GM19193 (cell line): ENCODE results near the gene TMPRSS12.

Experiments used
- POLR2A ChIP-seq: IDR thresholded peaks from 4 replicates; pipeline ENCODE4 v1.6.1; 2011; ENCODE audit not compliant: insufficient read depth, insufficient read length; ENCODE audit errors: extremely low read depth

The TMPRSS12 gene

GRCh38 chr12:50842637-50843493, at the start of gene TMPRSS12:
Gene TMPRSS12 (plus strand): TSS chr12:50842926. CDS start chr12:50842965, 39 bp downstream.
- no peak for TF ChIP-seq POLR2A

- no peak for TF ChIP-seq POLR2A
These were observed 42.8 kb upstream of the TMPRSS12 start for GRCh38 chr12:50799908-50800307.

GRCh38 chr12:50803230-50803875, 39.4 kb upstream of the TMPRSS12 start:
- TF ChIP-seq POLR2A, result no peak

GRCh38 chr12:50806176-50806575, 36.5 kb upstream of the TMPRSS12 start:
- no peak for TF ChIP-seq POLR2A

GRCh38 chr12:50820177-50820576, 22.5 kb upstream of the TMPRSS12 start:
- TF ChIP-seq POLR2A, result no peak

GRCh38 chr12:50822082-50822481, 20.6 kb upstream of the TMPRSS12 start:
- no peak for TF ChIP-seq POLR2A

- TF ChIP-seq POLR2A, result no peak
These were observed 17.8 kb upstream of the TMPRSS12 start for GRCh38 chr12:50824914-50825313.

GRCh38 chr12:50825372-50825838, 17.3 kb upstream of the TMPRSS12 start:
- TF ChIP-seq POLR2A, result no peak

GRCh38 chr12:50828121-50828520, 14.6 kb upstream of the TMPRSS12 start:
- TF ChIP-seq POLR2A, result no peak

GRCh38 chr12:50828886-50829285, 13.8 kb upstream of the TMPRSS12 start:
- TF ChIP-seq POLR2A, result no peak

GRCh38 chr12:50839042-50839441, 3.7 kb upstream of the TMPRSS12 start:
- no peak for TF ChIP-seq POLR2A

- no peak for TF ChIP-seq POLR2A
These were observed 1.8 kb upstream of the TMPRSS12 start for GRCh38 chr12:50840809-50841487.

GRCh38 chr12:50841716-50842531, 802 bp upstream of the TMPRSS12 start:
- TF ChIP-seq POLR2A, result no peak

GRCh38 chr12:50845021-50845647, 2.4 kb downstream of the TMPRSS12 start:
- no peak for TF ChIP-seq POLR2A
